Right lung (tissue), 10 donors: Measurements from ENCODE around the gene OR2Y1. TPM values are rescaled to one million over a fixed set of nuclear protein-coding genes. Genes with fewer than 3 reads are reported as not detected.
"Not testable (repeated sequence)": the region's sequence is repeated elsewhere in the genome, so short reads cannot be mapped to it uniquely, and the experiment has no call there.

Source experiments
- DNase-seq, 2 donors: peaks; one replicate each; pipeline ENCODE4 v3.0.0-alpha.2; 2013
- long read RNA-seq, 8 donors: transcript quantifications; one replicate each; lab custom pipeline, GENCODE V29; 2026
- polyA plus RNA-seq, 5 donors: library from polyadenylated mRNA; unstranded; fragments of 120-200 nt; gene quantifications; one replicate each; pipeline versions ENCODE4 v1.2.1 to v1.2.3, GENCODE V29; 2013; ENCODE audit warnings: inconsistent platforms in 1 of 5, low replicate concordance in 1 of 5; ENCODE audit not compliant: insufficient read length in 5 of 5, insufficient read depth in 1 of 5

Gene OR2Y1
- polyA plus RNA-seq: not detected
- long read RNA-seq, donor 1: 0 reads
- long read RNA-seq, donor 2: 0 reads
- long read RNA-seq, donor 3: 0 reads
- long read RNA-seq, donor 4: 0 reads
- long read RNA-seq, donor 5: 0 reads
- long read RNA-seq, donor 6: 0 reads
- long read RNA-seq, donor 7: 0 reads
- long read RNA-seq, donor 8: 0 reads

GRCh38 chr5:180739958-180740357 is at the start of gene OR2Y1:
Gene OR2Y1 (minus strand): TSS chr5:180740058. CDS start chr5:180740058, 0 bp downstream.
- DNase-seq: no peak

GRCh38 chr5:180788651-180789410 is 49.0 kb upstream of the OR2Y1 start:
- not testable (repeated sequence) for DNase-seq

- DNase-seq: no peak
Observed at GRCh38 chr5:180787711-180788431, 48.0 kb upstream of the OR2Y1 start.

- no peak for DNase-seq
Observed at GRCh38 chr5:180786531-180787398, 46.9 kb upstream of the OR2Y1 start.

- no peak for DNase-seq
Observed at GRCh38 chr5:180785794-180786221, 46.0 kb upstream of the OR2Y1 start.

GRCh38 chr5:180785121-180785781 is 45.4 kb upstream of the OR2Y1 start:
- DNase-seq: no peak

GRCh38 chr5:180784497-180785097 is 44.7 kb upstream of the OR2Y1 start:
- DNase-seq: peak; percentile 56 to 69

- no peak for DNase-seq
Observed at GRCh38 chr5:180783340-180784052, 43.6 kb upstream of the OR2Y1 start.

GRCh38 chr5:180782748-180783147 is 42.9 kb upstream of the OR2Y1 start:
- DNase-seq: no peak

GRCh38 chr5:180781900-180782326 is 42.1 kb upstream of the OR2Y1 start:
- DNase-seq: not testable (repeated sequence)

GRCh38 chr5:180779985-180780610 is 40.2 kb upstream of the OR2Y1 start:
- no peak for DNase-seq

- no peak for DNase-seq
Observed at GRCh38 chr5:180777475-180777874, 37.6 kb upstream of the OR2Y1 start.

- no peak for DNase-seq
Observed at GRCh38 chr5:180776376-180776775, 36.5 kb upstream of the OR2Y1 start.

- DNase-seq: no peak
Observed at GRCh38 chr5:180775624-180776023, 35.8 kb upstream of the OR2Y1 start.

- no peak for DNase-seq
Observed at GRCh38 chr5:180771839-180772238, 32.0 kb upstream of the OR2Y1 start.

- DNase-seq: no peak
Observed at GRCh38 chr5:180769821-180770220, 30.0 kb upstream of the OR2Y1 start.

GRCh38 chr5:180755601-180756000 is 15.7 kb upstream of the OR2Y1 start:
- no peak for DNase-seq

- no peak for DNase-seq
Observed at GRCh38 chr5:180744253-180744652, 4.4 kb upstream of the OR2Y1 start.

- DNase-seq: no peak
Observed at GRCh38 chr5:180742727-180743126, 2.9 kb upstream of the OR2Y1 start.
